GM19438 (cell line): ENCODE data around the gene HTT.
A peak's percentile ranks its signal among the peaks of the same experiment; 100 is the strongest.
"Not testable (repeated sequence)": the region's sequence is repeated elsewhere in the genome, so short reads cannot be mapped to it uniquely, and the experiment has no call there.

ENCODE experiments used
- ATAC-seq: cut with Tn5 transposase; IDR thresholded peaks from one replicate; pipeline ENCODE4 v1.9.1; 2021; ENCODE audit warnings: low read depth; ENCODE audit not compliant: unreplicated experiment

HTT gene

DNA sequence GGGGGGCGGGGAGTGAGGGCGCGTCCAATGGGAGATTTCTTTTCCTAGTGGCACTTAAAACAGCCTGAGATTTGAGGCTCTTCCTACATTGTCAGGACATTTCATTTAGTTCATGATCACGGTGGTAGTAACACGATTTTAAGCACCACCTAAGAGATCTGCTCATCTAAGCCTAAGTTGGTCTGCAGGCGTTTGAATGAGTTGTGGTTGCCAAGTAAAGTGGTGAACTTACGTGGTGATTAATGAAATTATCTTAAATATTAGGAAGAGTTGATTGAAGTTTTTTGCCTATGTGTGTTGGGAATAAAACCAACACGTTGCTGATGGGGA, 1.1 kb downstream of the HTT start:
- no peak for ATAC-seq

DNA sequence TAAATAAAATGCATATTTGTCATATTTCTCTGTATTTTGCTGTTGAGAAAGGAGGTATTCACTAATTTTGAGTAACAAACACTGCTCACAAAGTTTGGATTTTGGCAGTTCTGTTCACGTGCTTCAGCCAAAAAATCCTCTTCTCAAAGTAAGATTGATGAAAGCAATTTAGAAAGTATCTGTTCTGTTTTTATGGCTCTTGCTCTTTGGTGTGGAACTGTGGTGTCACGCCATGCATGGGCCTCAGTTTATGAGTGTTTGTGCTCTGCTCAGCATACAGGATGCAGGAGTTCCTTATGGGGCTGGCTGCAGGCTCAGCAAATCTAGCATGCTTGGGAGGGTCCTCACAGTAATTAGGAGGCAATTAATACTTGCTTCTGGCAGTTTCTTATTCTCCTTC, 3.3 kb downstream of the HTT start:
- ATAC-seq = peak; percentile 37

DNA sequence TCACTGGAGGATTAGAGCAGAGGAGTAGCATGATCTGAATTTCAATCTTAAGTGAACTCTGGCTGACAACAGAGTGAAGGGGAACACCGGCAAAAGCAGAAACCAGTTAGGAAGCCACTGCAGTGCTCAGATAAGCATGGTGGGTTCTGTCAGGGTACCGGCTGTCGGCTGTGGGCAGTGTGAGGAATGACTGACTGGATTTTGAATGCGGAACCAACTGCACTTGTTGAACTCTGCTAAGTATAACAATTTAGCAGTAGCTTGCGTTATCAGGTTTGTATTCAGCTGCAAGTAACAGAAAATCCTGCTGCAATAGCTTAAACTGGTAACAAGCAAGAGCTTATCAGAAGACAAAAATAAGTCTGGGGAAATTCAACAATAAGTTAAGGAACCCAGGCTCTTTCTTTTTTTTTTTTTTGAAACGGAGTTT, 5.2 kb downstream of the HTT start:
- ATAC-seq = no peak

DNA sequence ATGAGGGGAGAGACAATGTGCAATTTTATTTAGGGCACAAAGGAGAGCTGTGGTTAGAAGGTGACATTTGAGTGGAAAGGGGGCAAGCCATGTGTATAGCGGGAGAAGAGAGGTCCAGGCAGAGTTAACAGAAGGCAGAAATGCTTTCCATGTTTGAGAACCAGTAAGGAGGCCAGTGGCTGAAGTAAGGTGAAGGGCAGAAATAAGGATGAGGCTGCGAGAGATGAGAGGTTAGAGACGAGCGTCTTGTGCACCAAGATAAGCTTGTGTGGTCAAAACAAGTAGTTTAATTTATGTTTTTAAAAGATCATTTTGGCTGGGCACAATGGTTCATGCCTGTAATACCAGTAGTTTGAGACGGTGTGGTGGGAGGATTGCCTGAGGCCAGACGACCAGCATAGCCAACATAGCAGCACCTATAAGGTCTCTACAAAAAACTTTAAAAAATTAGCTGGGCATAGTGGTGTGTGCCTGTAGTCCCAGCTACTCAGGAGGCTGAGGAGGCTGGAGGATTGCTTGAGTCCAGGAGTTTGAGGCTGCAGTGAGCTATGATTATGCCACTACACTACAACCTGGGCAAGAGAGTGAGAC, 8.5 kb downstream of the HTT start:
- no peak for ATAC-seq

DNA sequence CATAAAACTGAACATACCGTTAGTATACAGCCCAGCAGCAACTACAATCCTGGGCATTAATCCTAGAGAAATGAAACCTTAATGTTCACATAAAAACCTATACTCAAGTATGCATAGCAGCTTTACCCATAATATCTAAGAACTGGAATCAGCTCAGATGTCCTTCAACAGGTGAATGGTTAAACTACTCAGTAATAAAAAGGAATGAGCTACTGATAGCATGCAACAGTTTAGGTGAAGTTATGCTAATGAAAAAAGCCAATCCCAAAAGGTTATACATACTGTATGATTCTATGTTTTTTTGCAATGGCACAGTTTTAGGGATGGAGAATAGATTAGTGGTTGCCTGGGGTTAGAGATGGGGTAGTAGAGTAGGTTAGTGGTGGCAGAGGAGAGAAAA, 9.3 kb downstream of the HTT start:
- ATAC-seq = no peak

DNA sequence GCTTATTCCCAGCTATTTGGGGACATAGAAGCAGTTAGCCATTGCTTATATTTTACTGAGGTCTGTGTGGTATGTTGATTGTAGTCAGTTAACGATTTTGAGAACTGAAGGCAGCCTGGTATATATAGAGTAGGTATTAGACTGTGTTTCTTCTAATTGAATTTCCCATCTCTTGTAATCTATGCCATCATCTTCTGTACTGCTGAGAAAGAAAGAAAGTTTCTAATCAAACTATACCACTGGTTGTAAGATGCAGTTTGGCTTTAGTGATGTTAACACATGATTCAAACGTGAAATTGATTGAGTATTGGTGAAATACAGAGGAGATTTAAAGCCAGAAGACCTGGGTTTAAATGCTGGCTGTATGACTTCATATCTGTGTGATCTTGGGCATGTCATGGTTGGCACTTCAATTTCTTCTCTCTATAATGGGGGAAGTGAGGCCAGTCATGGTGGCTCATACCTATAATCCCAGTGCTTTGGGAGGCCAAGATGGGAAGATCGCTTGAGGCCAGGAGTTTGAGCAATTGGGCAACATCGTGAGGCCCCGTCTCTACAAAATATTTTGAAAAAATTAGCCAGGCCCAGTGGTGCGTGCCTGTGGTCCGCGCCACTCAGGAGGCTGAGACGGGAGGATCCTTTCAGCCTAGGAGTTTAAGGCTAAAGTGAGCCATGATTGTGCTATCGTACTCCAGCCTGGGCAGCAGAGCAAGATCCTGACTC, 11.6 kb downstream of the HTT start:
- ATAC-seq = no peak

DNA sequence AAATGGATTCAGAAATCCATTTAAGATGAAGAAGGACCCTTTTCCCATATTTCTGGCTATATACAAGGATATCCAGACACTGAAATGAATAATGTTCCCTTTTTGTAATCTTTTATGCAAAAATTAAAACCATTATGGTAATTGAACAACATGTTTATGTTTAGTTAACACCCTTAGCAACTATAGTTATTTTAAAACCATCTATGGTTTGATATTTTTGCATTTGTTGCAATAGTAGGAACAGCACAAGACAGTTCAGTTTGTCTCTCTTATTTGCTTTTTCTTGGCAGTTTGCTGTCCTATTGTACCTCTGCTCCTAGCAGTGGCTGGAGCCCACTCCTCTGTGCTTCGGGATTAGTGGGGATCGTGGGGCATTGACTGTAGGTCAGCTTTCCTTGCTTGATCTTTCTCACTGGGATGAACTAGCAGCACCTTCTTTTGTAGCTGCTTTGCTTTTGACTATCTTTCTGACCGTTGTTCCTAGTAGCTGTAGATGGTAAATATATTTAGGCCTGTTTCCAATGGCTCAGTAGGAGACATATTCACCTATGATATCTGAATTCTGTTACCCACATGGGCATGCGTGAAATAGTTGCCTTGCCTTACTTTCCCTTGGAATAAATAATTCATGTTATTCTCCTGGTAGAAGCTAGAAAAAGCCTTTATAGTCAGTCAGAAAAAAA, 12.8 kb downstream of the HTT start:
- ATAC-seq = no peak

DNA sequence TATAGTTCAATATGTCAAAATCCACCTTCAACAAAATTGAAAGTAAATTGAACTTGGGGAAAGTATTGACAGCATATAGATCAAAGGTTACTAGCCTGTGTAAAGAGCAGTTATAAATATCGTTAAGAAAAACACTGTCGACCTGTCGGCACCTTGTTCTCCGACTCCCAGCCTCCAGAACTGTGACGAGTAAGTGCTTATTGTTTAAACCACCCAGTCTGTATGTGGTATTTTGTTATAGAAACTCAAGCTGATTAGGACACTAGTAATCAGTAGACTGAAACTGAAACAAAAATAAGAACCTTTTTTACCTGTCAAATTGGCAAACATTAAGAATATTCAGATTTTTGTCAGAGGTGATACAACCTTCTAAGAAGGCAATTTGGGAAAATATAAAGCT, 17.0 kb downstream of the HTT start:
- ATAC-seq = no peak

DNA sequence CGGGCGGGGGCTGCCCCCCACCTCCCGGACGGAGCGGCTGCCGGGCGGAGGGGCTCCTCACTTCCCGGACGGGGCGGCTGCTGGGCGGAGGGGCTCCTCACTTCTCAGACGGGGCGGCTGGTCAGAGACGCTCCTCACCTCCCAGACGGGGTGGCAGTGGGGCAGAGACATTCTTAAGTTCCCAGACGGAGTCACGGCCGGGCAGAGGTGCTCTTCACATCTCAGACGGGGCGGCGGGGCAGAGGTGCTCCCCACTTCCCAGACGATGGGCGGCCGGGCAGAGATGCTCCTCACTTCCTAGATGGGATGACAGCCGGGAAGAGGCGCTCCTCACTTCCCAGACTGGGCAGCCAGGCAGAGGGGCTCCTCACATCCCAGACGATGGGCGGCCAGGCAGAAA, 20.2 kb downstream of the HTT start:
- not testable (repeated sequence) for ATAC-seq

DNA sequence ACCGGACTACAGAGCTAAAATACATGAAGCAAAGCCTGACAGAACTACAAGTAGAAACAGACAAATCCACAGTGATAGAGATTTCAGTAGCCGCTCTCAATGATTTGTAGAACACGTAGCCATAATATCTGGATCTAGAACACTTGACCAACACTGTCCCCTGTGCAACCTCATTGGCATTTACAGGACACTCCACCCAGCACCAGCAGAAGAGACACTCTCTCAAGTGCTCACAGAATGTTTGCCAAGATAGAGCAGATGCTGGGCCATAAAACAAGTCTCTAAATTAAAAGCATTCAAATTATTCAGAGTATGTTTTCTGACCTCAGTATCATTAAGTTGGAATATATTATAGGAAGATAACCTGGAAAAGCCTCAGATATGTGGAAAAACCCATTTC, 21.7 kb downstream of the HTT start:
- ATAC-seq = no peak

DNA sequence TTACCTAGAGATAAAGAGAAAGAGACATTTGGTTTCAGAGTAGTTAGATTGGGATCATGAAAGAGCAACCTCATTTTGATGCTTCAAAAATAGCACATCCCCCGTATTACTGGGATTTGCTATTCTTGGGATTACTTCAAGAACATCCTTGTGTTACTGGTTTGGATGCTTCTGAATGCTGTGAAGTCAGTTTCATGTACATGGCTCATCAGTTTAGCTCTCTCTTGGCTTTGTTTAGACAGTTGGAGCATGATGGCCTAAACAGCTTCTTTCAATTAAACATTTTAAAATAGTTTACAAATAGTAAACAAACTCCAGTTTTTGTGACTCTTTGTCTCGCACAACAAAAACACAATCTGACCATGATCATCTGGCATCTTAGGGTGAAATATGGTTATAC, 23.9 kb downstream of the HTT start:
- no peak for ATAC-seq

DNA sequence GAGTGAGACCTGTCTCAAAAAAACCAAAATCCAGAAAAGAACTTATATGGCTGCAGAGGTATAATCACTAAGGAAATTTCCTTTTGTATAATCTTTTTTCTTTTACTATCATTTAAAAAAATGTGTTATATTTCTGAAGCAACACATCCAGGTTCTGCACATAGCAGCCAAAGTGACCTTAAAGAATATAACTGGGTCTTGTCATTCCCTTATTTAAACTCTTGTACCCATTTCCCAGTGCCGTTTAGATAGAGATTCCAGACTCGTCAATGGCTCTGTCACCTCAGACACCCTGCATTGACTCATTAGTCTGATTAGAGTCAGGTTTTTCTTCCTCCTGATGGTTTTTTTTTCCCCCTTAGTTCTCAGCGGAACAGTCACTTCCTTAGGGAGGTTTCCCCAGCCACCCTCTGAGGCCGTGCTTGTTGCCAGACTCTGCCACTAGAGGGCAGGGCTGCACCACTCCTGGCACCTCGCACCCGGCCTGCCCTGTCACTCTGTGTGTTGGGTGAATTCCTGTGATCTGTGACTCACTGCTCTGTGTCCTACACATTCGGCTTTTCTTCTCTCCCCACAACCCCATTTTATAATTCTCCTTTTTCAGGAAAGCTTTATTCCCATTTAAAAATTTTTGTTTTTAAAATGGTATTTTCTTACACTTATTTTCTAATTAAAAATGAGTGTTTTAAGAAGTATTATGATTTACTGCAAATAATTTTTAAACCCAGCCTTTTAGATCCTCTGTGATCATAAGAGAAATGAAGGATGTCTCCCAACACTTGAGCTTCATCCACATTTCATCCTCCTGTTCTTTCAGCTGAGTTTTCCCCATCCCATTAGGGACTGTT, 32.1 kb downstream of the HTT start:
- peak; percentile 93 for ATAC-seq

DNA sequence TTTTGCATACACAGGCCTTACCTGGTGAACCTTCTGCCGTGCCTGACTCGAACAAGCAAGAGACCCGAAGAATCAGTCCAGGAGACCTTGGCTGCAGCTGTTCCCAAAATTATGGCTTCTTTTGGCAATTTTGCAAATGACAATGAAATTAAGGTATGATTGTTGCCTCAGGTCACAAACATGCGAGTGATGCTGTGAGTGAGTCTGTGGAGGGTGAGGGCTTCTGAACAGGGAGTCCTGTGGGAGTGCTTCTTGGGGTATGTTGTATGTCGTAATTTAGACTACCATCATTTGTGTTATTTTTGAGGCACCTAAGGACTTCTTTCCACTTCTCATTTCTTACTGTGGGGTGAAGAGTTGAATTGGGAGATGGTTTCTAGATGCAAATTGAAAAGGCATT, 32.8 kb downstream of the HTT start:
- ATAC-seq = no peak

DNA sequence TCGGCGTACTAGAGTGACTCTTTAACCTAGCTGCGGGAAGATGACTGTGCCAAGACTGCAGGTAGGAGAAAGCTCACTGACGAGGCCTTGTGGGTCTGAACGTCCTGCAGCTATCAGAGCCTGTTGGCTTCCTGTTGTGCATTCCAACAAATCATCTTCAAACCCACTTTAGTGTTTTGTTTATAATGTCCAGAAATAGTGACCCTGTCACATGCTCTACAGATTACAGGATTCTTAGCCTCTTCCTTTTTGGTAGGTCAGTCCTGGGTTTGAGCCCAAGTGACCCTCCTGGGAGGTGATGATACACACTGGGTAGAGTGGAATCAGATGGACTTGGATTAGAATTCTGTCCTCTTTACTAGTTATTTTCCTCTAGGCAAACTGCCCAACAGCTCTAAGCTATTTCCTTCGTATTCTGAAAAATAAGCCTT, 33.2 kb downstream of the HTT start:
- ATAC-seq = no peak

DNA sequence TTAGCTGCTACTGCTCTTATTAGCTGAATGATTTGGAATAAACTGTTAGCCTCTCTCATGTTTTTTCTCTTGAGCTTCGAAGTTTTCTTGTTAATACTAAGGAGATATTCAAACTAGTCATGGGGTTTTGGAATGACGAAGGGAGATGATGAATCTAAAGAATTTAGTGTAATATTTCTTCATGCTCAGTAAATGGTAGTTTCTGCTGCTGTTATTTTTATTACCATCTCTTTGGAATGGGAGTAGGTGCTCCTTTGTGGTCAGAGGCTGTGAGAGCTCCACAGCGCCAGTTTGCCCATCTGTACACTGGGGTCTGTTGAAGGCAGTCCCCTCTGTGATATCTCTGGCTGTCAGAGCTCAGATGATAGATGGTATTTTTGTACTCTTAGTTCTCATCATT, 33.7 kb downstream of the HTT start:
- ATAC-seq = no peak

DNA sequence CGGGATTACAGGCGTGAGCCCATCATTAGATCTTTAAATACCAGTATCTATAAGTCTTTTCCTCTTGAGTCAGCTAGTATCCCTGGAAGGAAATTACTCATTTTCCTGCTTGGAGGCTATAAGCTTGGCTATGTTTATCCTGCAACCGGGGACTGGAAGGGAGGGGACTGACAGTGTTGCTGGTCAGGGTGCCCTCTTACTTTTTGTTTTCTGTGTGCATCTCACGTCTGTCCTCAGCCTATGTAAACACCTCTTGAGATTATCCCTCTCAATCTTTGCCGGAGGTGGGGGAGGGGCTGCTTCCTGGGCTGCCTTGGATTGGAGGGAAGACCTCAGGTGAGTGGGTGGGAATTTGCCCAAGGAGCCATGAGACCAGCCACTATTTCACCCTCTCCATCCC, 37.0 kb downstream of the HTT start:
- no peak for ATAC-seq

DNA sequence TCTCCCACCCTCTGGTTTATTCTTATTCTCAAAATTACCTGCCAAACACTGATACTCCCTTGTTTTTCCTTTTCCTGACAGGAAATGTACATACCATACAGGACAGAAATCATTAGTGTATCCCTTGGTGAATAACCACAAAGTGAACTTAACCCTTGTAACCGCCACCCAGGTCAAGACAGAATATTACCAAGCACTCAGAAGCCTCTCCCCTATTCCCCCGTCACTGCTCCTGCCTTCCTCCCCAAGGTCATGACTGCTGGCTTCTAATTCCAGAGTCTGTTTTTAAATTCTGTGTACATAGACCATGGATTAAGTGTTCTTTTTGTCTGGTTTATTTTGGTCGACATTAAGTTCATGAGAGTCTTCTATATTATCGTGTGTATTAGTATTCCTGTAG, 37.7 kb downstream of the HTT start:
- no peak for ATAC-seq

DNA sequence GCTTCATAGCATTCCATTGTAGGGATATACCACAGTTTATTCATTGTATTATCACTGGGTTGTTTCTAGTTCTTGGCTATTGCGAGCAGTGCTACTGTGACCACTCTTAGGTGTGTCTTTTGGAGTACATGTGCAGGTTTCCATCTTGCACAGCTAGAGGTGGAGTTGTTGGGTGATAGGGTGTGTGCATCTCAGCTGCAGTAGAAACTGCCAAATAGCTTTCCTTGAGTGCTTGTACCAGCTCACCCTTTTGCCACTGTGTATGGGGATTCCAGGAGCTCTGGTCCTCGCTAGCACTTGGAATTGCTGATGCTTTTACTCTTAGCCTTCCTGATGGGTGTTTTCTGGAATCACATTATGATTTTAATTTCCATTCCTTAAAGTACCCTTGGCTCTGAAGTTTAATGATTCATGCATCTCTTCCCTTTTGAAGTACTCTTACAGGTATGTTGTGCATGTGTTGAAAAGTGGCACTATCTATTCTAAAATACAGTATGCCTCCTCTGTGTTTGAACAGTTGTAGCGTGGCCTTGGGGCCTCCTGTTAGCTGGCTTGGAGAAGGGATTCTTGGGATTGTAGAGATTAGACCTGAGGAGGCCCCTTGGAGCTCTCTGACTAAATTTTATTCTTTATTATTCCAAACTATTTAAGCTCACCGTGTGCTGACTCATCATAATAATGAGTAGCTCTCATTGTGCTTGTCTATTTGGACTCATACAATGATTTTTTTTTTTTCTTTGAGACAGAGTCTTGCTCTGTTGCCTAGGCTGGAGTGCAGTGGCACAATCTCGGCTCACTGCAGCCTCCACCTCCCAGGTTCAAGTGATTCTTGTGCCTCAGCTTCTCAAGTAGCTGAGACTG, 38.4 kb downstream of the HTT start:
- no peak for ATAC-seq

DNA sequence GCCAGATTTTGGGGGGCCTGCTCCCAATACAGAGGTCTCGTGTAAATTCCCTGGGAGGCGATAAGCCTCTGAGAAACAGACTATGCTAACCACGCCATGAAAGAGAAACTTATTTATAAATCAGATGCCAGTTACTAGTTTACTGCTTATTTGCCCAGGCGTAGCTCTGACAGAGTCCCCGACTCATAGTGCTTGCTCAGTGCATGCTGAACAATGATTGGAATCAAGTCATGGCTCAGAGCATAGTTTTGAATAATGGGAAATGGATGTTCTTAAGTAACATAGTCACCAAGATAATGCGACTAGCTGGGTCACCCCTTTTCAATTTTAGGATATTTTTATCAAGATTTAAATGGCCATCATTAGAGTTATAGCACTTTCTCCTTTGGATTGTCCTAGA, 39.9 kb downstream of the HTT start:
- no peak for ATAC-seq

DNA sequence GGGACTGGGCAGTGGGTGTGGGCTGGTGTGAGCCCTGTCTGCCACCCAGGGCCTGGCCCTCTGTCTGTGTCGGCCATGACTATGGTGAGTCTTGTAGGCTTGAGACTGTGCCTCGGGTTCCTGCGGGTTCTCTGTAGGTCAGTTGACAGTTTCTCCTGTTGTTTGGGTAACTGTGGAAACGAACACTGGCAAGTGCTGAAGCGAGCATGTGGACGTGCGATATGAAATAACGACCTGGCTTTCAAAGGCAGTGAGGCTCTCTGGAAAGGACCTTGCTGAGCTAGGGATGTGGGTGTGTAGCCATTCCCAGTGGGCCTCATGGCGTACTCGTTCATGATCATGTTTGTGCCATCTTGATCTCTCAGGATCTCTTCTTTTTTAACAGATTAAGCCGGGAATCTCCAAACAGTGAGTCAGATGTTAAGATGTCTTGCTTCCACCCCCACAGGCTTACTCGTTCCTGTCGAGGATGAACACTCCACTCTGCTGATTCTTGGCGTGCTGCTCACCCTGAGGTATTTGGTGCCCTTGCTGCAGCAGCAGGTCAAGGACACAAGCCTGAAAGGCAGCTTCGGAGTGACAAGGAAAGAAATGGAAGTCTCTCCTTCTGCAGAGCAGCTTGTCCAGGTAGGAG, 41.3 kb downstream of the HTT start:
- no peak for ATAC-seq
